DND-41 (cell line): ENCODE results near the gene MIEN1.

Experiments used
- ATAC-seq: fragments of 200-7000 bp; cut with Tn5 transposase; 3 replicates; pipeline ENCODE4 v1.9.1; 2021; ENCODE audit warnings: low read depth; ENCODE audit not compliant: insufficient read depth
- DNase-seq: peaks from one replicate; pipeline ENCODE4 v3.0.0-alpha.2; 2020
- H2AFZ ChIP-seq: 2 replicates; pipeline ENCODE4 v1.6.0; 2012; ENCODE audit warnings: low read depth, low read length
- H3K27ac ChIP-seq: 2 replicates; pipeline ENCODE4 v1.5.1; 2012; ENCODE audit warnings: low read length, inconsistent platforms
- H3K27me3 ChIP-seq: fragments of 200-600 bp; sonication (generic); 2 replicates; pipeline ENCODE4 v1.6.0; 2012; ENCODE audit warnings: low read length, mild to moderate bottlenecking, inconsistent platforms; ENCODE audit not compliant: insufficient read depth, poor library complexity
- H3K36me3 ChIP-seq: 2 replicates; pipeline ENCODE4 v1.5.1; 2012; ENCODE audit warnings: low read length, inconsistent platforms; ENCODE audit not compliant: insufficient read depth
- H3K4me1 ChIP-seq: 2 replicates; pipeline ENCODE4 v1.5.1; 2012; ENCODE audit warnings: mild to moderate bottlenecking, low read length; ENCODE audit not compliant: insufficient read depth
- H3K4me2 ChIP-seq: 2 replicates; pipeline ENCODE4 v1.6.0; 2012; ENCODE audit warnings: mild to moderate bottlenecking, moderate library complexity, low read length, inconsistent platforms; ENCODE audit not compliant: insufficient read depth
- H3K4me3 ChIP-seq, 2 experiments: fragments of 200-600 bp in 1 of 2; shearing (Covaris generic) in 1 of 2; 2 replicates each; pipeline ENCODE4 v1.5.1; 2012 to 2016; ENCODE audit warnings: inconsistent platforms in 2 of 2, low read length in 2 of 2, mild to moderate bottlenecking in 2 of 2, low read depth in 1 of 2, moderate library complexity in 1 of 2
- H3K79me2 ChIP-seq: 2 replicates; pipeline ENCODE4 v1.6.0; 2012; ENCODE audit warnings: low read length, inconsistent platforms; ENCODE audit not compliant: insufficient read depth
- H3K9ac ChIP-seq: 2 replicates; pipeline ENCODE4 v1.6.0; 2012; ENCODE audit warnings: low read depth, mild to moderate bottlenecking, inconsistent platforms, low read length, moderate library complexity
- H3K9me3 ChIP-seq: 2 replicates; pipeline ENCODE4 v1.5.1; 2012; ENCODE audit warnings: low read length, moderate library complexity, mild to moderate bottlenecking, inconsistent platforms; ENCODE audit not compliant: insufficient read depth, severe bottlenecking
- H4K20me1 ChIP-seq: 2 replicates; pipeline ENCODE4 v1.6.0; 2012; ENCODE audit warnings: low read length; ENCODE audit not compliant: insufficient read depth
- CTCF ChIP-seq: IDR thresholded peaks from 2 replicates; pipeline ENCODE4 v1.5.1; 2012; ENCODE audit warnings: borderline replicate concordance, low read length, moderate library complexity, mild to moderate bottlenecking; ENCODE audit not compliant: poor library complexity, severe bottlenecking; ENCODE audit errors: extremely low read depth
- EZH2 ChIP-seq: IDR thresholded peaks from 3 replicates; pipeline ENCODE4 v1.6.1; 2012; ENCODE audit warnings: borderline replicate concordance, low read depth, mild to moderate bottlenecking, moderate library complexity, low read length, inconsistent platforms; ENCODE audit not compliant: severe bottlenecking

Gene MIEN1

GRCh38 chr17:39706921-39707337, 23.4 kb downstream of the MIEN1 start:
- TF ChIP-seq EZH2: no peak
- TF ChIP-seq CTCF: no peak
- no peak overlapping the region for H3K4me3 ChIP-seq
- 0 out of 3 replicates have a peak, but pooled peaks have one; percentile 44 for ATAC-seq
- no peaks in the 10 kb centered on the region for H3K9me3 ChIP-seq
- H3K4me2 ChIP-seq: no peak overlapping the region
- no peaks in the 10 kb centered on the region for H3K79me2 ChIP-seq
- H2AFZ ChIP-seq: no peak overlapping the region
- H4K20me1 ChIP-seq: no peaks in the 10 kb centered on the region
- no peak overlapping the region for H3K27ac ChIP-seq
- H3K9ac ChIP-seq: no peak overlapping the region
- no peak for DNase-seq
- H3K36me3 ChIP-seq: no peaks in the 10 kb centered on the region
- H3K27me3 ChIP-seq: no peaks in the 10 kb centered on the region
- H3K4me1 ChIP-seq: no peaks in the 10 kb centered on the region

GRCh38 chr17:39706383-39706782, 23.9 kb downstream of the MIEN1 start:
- Histone ChIP-seq H3K9me3 (no peaks in the 10 kb centered on the region), H3K36me3 (no peaks in the 10 kb centered on the region), H3K4me1 (no peaks in the 10 kb centered on the region), H3K4me2 (no peak overlapping the region), H3K27ac (no peak overlapping the region), H3K27me3 (no peaks in the 10 kb centered on the region), H4K20me1 (no peaks in the 10 kb centered on the region), H3K79me2 (no peaks in the 10 kb centered on the region), H2AFZ (no peak overlapping the region), H3K4me3 (no peak overlapping the region), H3K9ac (no peak overlapping the region)
- no peak for ATAC-seq
- DNase-seq: no peak
- TF ChIP-seq EZH2: no peak
- no peak for TF ChIP-seq CTCF

GRCh38 chr17:39705786-39706348, 24.5 kb downstream of the MIEN1 start:
- Histone ChIP-seq H2AFZ (no peak overlapping the region), H4K20me1 (no peaks in the 10 kb centered on the region), H3K4me2 (no peak overlapping the region), H3K9ac (no peak overlapping the region), H3K9me3 (no peaks in the 10 kb centered on the region), H3K4me1 (no peaks in the 10 kb centered on the region), H3K79me2 (no peaks in the 10 kb centered on the region), H3K4me3 (no peak overlapping the region), H3K27me3 (no peaks in the 10 kb centered on the region), H3K36me3 (no peaks in the 10 kb centered on the region), H3K27ac (no peak overlapping the region)
- ATAC-seq (no peak), DNase-seq (no peak)
- no peak for TF ChIP-seq EZH2

- Histone ChIP-seq H2AFZ (no peak overlapping the region), H4K20me1 (no peaks in the 10 kb centered on the region), H3K4me3 (no peak overlapping the region), H3K4me1 (no peaks in the 10 kb centered on the region), H3K27ac (no peak overlapping the region), H3K27me3 (no peaks in the 10 kb centered on the region), H3K4me2 (no peak overlapping the region), H3K36me3 (no peaks in the 10 kb centered on the region), H3K79me2 (no peaks in the 10 kb centered on the region), H3K9ac (no peak overlapping the region), H3K9me3 (no peaks in the 10 kb centered on the region)
- TF ChIP-seq CTCF (no peak), EZH2 (no peak)
- no peak for ATAC-seq
- no peak for DNase-seq
Measured at GRCh38 chr17:39704821-39705551, 25.3 kb downstream of the MIEN1 start.
